ENCODE data around the gene BATF3.

DNA sequence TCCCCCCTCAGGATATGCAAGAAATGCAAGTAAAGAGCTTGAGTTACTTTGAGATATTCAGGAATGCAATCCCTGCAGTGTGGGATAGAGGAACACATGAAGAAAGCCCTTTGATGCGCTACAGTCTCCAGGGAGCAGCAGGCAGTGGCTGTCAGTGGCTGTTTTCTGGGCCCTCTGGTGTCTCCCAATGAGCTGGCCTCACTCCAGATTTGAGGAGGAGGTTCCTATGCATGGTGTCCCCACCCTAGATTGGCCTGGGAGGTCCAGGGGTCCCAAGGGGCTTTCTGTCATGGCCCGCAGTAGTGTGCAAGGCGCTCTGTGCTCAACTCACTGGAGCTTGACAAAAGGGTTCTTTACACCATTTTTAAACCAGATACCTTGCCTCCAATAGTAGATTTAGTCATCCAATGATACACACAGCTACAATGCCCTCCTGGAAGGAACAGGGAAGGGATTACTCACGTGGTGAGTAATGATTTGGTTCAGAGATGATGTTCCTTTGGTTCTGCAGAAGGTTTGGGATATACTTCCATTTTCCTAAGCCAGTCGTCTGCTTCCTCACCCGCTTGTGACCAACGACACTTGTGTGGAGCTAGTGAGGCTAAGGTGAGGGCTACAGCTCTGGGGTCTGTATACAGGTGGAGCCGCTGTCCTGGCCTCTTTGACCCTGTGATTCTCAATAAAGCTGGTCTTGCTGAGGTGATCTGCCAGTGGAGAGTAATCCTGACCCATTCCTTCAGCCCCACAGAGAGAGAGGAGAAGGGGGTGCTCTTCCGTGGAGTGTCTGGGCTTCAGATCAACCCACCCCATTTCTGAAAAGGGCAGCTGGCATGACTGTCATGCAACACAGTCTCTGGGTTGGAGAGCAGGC is 6.6 kb downstream of the BATF3 start:
- TF ChIP-seq FOXM1 (IDR thresholded peaks at IDR 0.05; ENCODE audit: borderline replicate concordance) (no peak), FOXK2 (IDR thresholded peaks at IDR 0.05) (no peak), FOXA1 (IDR thresholded peaks at IDR 0.05) (no peak), NFRKB (IDR thresholded peaks at IDR 0.05) (no peak), ELF4 (IDR thresholded peaks at IDR 0.05) (no peak), ZNF384 (IDR thresholded peaks at IDR 0.05) (no peak), SP1 (IDR thresholded peaks at IDR 0.05) (no peak), PKNOX1 (IDR thresholded peaks at IDR 0.05) (no peak), SUZ12 (IDR thresholded peaks at IDR 0.05) (no peak), BHLHE40 (IDR thresholded peaks at IDR 0.05; ENCODE audit: borderline replicate concordance) (no peak)

Data from HEK293T (cell line).